COLO829 (cell line): Measurements from ENCODE around the gene ISOC2.
A peak's percentile ranks its signal among the peaks of the same experiment; 100 is the strongest.
"Not testable (repeated sequence)": the region's sequence is repeated elsewhere in the genome, so short reads cannot be mapped to it uniquely, and the experiment has no call there.

Experiments
- DNase-seq: peaks from one replicate; pipeline ENCODE4 v3.0.0; 2012; ENCODE audit warnings: low spot score

Gene ISOC2

DNA sequence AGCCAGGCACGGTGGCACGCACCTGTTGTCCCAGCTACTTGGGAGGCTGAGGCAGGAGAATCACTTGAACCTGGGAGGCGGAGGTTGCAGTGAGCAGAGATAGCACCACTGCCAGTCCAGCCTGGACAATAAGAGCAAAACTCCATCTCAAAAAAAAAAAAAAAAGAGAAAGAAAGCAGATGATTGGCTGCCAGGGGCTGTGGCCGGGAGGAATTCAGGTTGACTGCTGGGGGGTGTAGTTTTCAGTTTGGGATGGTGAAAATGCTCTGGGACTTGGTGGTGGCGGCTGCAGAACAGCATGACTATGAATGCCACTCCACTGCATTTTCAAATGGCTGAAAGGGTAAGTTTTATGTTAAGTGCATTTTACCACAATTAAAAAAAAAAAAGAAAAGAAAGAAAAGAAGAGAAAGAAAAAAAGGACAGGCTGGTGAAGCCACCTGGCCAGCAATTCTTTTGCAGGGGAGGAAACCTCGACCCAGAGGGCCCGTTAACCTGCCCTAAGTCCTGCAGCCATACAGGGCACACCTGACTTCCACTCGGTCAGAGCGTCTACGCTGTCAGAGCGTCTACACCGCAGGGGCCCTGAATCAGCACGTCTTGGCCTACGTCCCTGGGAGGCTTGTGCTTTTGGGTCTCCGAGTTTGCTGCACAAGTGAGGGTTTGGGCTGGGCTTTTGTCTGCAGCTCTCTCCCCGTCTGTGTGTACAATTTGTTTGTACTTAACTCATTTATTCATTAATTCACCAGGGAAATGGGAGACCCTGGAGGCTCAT, 3.6 kb downstream of the ISOC2 start:
- no peak for DNase-seq

DNA sequence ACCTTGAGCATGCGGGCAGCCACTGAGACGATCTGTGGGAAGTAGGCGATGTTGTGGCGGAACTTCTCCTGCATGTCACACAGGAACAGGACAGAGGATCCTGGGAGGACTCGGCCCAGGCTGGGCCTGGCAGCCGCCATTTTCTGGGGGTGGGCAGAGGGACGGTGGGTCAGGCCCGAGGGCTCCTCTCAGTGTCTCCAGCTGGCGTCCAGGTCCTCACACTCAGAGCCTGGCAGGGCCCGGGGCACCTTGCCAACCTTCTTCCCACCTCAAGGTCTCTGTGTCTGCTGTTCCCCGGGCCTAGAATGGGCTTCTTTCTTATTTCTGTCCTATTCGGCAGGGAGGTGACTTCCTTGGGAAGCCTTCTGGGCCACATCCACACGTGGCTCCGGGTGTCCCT, 5.1 kb downstream of the ISOC2 start:
- DNase-seq: no peak

DNA sequence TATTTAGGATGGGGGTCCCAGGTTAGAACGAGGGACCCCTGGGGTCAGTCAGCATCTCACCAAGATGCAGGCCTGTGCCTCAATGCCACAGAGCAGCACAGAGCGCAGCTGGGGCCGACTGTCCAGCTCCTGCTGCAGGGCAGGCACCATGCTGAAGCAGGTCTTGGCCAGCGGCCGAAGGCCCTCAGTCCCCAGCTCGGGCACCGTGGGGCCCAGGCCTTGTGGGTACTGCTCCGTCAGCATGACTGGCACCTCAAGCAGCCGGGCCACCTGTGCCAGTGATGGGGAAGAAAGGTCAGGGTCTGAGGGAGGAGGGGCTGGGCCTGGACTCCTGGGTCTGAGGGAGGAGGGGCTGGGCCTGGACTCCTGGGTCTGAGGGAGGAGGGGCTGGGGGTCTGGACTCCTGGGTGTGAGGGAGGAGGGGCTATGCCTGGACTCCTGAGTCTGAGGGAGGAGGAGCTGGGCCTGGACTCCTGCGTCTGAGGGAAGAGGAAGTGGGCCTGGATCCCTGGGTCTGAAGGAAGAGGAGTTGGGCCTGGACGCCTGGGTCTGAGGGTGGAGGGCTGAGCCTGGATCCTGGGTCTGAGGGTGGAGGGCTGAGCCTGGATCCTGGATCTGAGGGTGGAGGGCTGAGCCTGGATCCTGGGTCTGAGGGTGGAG, 5.7 kb downstream of the ISOC2 start:
- no peak for DNase-seq

- DNase-seq: peak; percentile 59
Observed at GRCh38 chr19:55454787-55455243, 6.6 kb downstream of the ISOC2 start.

DNA sequence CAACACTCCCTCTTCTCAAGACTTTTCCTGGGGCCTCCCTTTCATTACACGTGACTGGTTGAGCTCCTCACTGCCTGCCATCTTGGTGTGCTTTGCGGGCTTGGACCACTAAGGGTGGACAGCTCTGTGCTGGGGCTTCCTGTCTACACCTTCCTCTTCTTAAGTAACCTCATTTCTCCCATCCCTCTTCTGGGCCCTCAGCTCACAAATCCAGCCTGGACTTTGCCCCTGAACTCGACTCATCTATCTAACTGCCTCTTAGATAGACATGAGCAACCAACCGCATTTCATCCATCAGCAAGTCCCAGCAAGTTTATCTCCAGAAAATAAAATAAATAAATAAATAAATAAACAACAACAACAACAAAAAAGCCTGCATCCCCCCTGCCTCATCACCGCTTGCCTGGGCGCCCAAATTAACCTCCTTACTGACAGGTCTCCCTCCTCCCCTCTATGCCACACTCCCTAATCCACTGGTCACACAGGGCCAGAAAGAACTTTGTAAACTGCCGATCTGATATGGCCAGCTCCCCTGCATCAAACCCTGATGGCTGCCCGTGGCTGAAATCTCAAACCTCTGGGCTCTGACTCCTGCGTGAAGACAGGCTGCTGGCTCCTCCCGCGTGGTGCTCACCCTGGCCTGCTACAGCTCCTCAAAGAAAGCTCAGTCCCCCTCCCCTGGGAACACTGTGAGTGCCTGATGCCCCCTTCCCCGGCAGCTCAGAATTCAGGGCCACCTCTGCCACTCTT, 7.8 kb downstream of the ISOC2 start:
- DNase-seq: no peak

GRCh38 chr19:55452749-55453346, 8.6 kb downstream of the ISOC2 start:
- peak; percentile 95 for DNase-seq

GRCh38 chr19:55451965-55452748, 9.3 kb downstream of the ISOC2 start:
- DNase-seq: no peak

GRCh38 chr19:55451163-55451964, 10.1 kb downstream of the ISOC2 start:
- no peak for DNase-seq

GRCh38 chr19:55449469-55449868, 12.0 kb downstream of the ISOC2 start:
- DNase-seq: no peak

GRCh38 chr19:55448175-55448490, 13.3 kb downstream of the ISOC2 start:
- not testable (repeated sequence) for DNase-seq

DNA sequence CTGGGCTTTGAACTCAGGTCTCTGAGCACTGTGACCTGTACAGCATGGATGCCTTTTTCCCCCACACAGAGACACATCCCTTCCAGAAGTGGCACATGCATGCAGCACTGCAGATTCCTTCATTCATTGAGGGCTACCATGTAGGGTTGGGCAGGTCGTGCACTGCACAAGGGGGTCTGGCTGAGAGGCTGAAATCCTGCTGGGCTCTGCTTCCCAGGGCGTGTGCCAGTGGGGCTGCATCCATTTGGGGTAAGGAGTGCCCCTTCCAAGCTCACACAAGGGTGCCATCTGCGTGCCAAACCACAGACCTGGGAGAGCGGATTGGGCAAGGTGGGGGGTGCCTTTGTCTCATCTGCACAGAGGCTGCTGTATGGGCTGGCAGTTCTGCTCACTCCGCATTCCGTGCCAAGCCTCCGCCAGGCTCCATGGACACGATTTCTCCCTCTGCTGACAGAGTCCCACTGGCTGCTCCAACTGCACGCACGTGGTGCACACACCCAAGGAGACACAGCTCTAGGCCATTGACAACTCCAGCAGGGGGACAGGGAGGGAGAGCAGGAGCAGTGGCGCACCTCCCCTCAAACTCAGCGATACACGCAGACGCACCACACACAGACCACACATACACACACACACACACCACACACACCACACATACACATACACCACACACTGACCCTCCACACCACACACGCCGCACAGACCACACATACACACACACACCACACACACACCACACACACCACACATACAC, 13.8 kb downstream of the ISOC2 start:
- DNase-seq: peak; percentile 45

DNA sequence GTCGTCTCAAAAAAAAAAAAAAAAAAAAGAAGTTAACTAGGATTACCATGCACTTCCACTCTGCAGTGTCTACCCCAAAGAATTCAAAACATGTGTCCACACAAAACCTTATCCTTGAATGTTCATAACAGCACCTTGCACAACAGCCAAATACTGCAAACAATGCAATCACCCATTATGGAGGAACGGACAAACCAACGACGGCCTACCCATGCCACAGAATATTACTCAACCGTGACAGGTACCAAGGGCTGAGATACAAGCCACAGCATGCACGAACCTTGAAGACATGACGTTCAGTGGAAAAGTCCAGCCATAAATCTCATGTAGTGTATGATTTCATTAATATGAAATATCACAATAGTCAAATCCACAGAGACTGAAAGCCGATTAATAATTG, 15.4 kb downstream of the ISOC2 start:
- no peak for DNase-seq

DNA sequence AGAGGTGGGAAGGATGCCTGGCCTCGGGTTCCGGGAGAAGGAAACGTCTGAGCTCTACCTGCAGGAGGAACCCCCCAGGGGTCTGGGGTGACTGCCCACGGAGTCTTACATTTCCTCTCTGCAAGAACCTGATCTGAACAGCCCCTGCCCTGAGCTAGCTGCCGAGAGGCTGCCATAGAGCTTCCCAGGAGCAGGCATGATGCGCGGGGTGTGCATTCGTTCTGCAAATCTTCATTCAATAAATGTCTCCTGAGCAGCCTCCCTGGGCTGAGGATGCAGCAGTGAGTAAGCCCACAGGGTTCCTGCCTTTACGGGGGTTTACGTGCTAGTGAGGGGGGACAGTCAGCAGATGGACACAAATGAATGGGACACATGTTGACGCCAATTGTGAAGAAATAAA, 16.8 kb downstream of the ISOC2 start:
- no peak for DNase-seq

- DNase-seq: no peak
Observed at GRCh38 chr19:55443824-55444480, 17.5 kb downstream of the ISOC2 start.

- DNase-seq: no peak
Observed at GRCh38 chr19:55443045-55443823, 18.2 kb downstream of the ISOC2 start, which contains the start of gene SHISA7. Gene SHISA7, minus strand, starts transcription at chr19:55443300. Its CDS starts 437 bp downstream, at chr19:55442863.

DNA sequence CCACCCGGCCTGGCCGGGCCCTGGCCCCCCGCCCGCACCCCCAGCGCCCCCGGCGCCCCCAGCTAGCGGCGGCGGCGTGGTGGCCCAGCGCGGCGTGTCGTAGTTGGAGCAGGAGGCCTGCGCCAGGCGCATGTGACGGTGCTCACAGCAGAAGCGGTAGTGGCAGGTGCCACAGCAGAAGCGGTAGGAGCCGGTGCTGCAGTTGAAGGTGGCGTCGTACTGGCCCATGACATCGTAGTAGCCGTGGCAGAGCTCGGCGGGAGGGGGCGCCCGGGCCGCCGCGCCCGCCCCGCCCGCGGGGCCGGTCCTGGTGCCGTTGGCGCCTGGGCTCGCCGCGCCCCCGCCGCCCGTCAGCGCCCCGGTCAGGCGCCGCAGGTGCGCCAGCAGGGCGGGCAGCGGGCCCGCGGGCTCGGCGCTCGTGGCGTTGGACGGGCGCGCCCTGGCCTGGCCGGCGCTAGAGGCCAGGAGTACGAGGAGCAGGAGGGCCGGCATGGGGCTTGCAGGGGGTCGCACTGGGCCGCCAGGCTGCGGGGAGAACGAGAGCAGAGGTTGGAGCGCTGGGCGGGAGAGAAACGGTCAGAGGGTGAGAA, 19.0 kb downstream of the ISOC2 start:
- DNase-seq: no peak

GRCh38 chr19:55441692-55442321, 19.6 kb downstream of the ISOC2 start:
- no peak for DNase-seq

- DNase-seq: no peak
Observed at GRCh38 chr19:55441319-55441691, 20.1 kb downstream of the ISOC2 start.
